Caco-2 (cell line): ENCODE results near the gene CDK17. TPM values are rescaled to one million over a fixed set of nuclear protein-coding genes. Genes with fewer than 3 reads are reported as not detected.
"Not testable (repeated sequence)": the region's sequence is repeated elsewhere in the genome, so short reads cannot be mapped to it uniquely, and the experiment has no call there.

ENCODE experiments used
- BruUV-seq: library from RNA; stranded (reverse); fragments of 400-500 nt; replicated peaks from 2 replicates; lab custom pipeline; 2021; lab: Mats Ljungman, UMichigan
- CTCF ChIA-PET: fragments of 300-600 bp; sonication (Branson Sonifier 250); formaldehyde crosslinking; loops from one replicate; lab custom pipeline; 2022; ENCODE audit warnings: antibody characterized with exemption; lab: Charles Lee
- POLR2A ChIA-PET: fragments of 300-600 bp; sonication (Branson Sonifier 250); formaldehyde crosslinking; loops from one replicate; lab custom pipeline; 2022; ENCODE audit warnings: antibody characterized with exemption; lab: Charles Lee
- DNase-seq, 2 experiments: peaks; one replicate each; pipeline versions ENCODE4 v3.0.0 to v3.0.0-alpha.2; 2020 to 2022
- H3K27me3 ChIP-seq: replicated peaks from 2 replicates; pipeline ENCODE4 v1.6.0; 2011; ENCODE audit warnings: low read length; ENCODE audit not compliant: control insufficient read depth, insufficient read depth
- H3K36me3 ChIP-seq: 2 replicates; pipeline ENCODE4 v1.5.1; 2011; ENCODE audit warnings: low read length; ENCODE audit not compliant: control insufficient read depth, insufficient read depth
- H3K4me1 ChIP-seq: fragments of 250-450 bp; sonication (Bioruptor Pico); 2 replicates; pipeline ENCODE4 v1.5.1; 2020; ENCODE audit warnings: mild to moderate bottlenecking
- H3K4me3 ChIP-seq: 2 replicates; pipeline ENCODE4 v1.5.1; 2011; ENCODE audit warnings: low read depth, mild to moderate bottlenecking, control low read depth, low read length
- H3K9me3 ChIP-seq: fragments of 250-450 bp; sonication (Bioruptor Pico); 2 replicates; pipeline ENCODE4 v1.5.1; 2020; ENCODE audit warnings: mild to moderate bottlenecking, moderate library complexity
- H3K27ac Mint-ChIP-seq: one replicate; pipeline ENCODE4 v1.8.0; 2022; ENCODE audit warnings: mixed read lengths; ENCODE audit not compliant: unreplicated experiment
- H3K27me3 Mint-ChIP-seq: one replicate; pipeline ENCODE4 v1.8.0; 2022; ENCODE audit warnings: mixed read lengths; ENCODE audit not compliant: insufficient read depth, unreplicated experiment
- H3K36me3 Mint-ChIP-seq: one replicate; pipeline ENCODE4 v1.8.0; 2022; ENCODE audit warnings: mild to moderate bottlenecking, mixed read lengths; ENCODE audit not compliant: insufficient read depth, unreplicated experiment
- H3K4me1 Mint-ChIP-seq: one replicate; pipeline ENCODE4 v1.8.0; 2022; ENCODE audit warnings: low read depth, mixed read lengths; ENCODE audit not compliant: unreplicated experiment
- H3K4me3 Mint-ChIP-seq: one replicate; pipeline ENCODE4 v1.8.0; 2022; ENCODE audit warnings: mild to moderate bottlenecking, moderate library complexity, mixed read lengths; ENCODE audit not compliant: unreplicated experiment
- H3K9me3 Mint-ChIP-seq: one replicate; pipeline ENCODE4 v1.8.0; 2022; ENCODE audit warnings: mixed read lengths; ENCODE audit not compliant: unreplicated experiment
- intact Hi-C: fragments of 100-400 bp; cut with micrococcal nuclease; formaldehyde crosslinking; loops from one replicate; pipeline ENCODE4 v1.10.0; 2022; ENCODE audit not compliant: unreplicated experiment
- total RNA-seq: library from RNA; stranded (reverse); gene quantifications from 2 replicates; pipeline ENCODE4 v1.2.3, GENCODE V29; 2022
- TF ChIP-seq, protein P1 (sequence below), 2 experiments: fragments of 200-600 bp in 1 of 2; IDR thresholded peaks; 1 replicate in 1 of 2; 2 replicates in 1 of 2; pipeline versions ENCODE4 v1.5.1 to v1.8.0; 2011 to 2022; ENCODE audit warnings: antibody characterized with exemption in 1 of 2, control low read depth in 1 of 2, inconsistent platforms in 1 of 2, low read depth in 1 of 2, low read length in 1 of 2, mild to moderate bottlenecking in 1 of 2, moderate library complexity in 1 of 2; ENCODE audit not compliant: insufficient read depth in 1 of 2, severe bottlenecking in 1 of 2, unreplicated experiment in 1 of 2

CDK17 gene
- total RNA-seq, 1 experiment from 2014 or later = 11.7 TPM

DNA sequence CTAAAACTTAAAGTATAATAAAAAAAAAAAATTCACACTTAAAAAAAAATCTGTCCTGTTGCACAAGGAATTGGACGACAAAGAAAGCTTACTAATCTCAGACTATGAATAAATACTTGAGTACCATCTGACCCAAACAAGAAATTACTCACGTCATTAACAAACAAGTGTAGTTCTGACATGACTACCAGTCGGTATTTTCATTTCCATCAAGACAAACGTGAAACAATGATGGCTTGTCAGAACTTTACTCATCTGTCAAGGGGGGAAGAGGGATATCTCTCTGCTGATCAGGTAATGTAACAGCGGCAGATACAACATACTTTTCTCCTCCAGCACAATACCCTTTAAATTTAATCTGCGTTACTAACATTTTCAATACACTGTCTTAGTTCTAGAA lies 78.3 kb downstream of the CDK17 start:
- no peaks in the 10 kb centered on the region for H3K36me3 ChIP-seq
- no peak for DNase-seq
- Mint-ChIP-seq H3K4me1 (no peaks in the 10 kb centered on the region), H3K36me3 (no peaks in the 10 kb centered on the region), H3K9me3 (no peaks in the 10 kb centered on the region), H3K27ac (no peak overlapping the region), H3K4me3 (no peak overlapping the region), H3K27me3 (no peaks in the 10 kb centered on the region)
- no peak overlapping the region for H3K4me3 ChIP-seq
- POLR2A ChIA-PET = no interaction called here
- H3K4me1 ChIP-seq = no peaks in the 10 kb centered on the region
- intact Hi-C loops = no loop called here
- H3K9me3 ChIP-seq = no peaks in the 10 kb centered on the region
- BruUV-seq = no TSS peak
- TF ChIP-seq, protein P1, sequence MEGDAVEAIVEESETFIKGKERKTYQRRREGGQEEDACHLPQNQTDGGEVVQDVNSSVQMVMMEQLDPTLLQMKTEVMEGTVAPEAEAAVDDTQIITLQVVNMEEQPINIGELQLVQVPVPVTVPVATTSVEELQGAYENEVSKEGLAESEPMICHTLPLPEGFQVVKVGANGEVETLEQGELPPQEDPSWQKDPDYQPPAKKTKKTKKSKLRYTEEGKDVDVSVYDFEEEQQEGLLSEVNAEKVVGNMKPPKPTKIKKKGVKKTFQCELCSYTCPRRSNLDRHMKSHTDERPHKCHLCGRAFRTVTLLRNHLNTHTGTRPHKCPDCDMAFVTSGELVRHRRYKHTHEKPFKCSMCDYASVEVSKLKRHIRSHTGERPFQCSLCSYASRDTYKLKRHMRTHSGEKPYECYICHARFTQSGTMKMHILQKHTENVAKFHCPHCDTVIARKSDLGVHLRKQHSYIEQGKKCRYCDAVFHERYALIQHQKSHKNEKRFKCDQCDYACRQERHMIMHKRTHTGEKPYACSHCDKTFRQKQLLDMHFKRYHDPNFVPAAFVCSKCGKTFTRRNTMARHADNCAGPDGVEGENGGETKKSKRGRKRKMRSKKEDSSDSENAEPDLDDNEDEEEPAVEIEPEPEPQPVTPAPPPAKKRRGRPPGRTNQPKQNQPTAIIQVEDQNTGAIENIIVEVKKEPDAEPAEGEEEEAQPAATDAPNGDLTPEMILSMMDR (IDR thresholded peaks at IDR 0.05; ENCODE audit: insufficient read depth in 1 of 2, low read depth in 1 of 2, low read length in 1 of 2, severe bottlenecking in 1 of 2, unreplicated experiment in 1 of 2) = no peak
- CTCF ChIA-PET = no interaction called here
- no peaks in the 10 kb centered on the region for H3K27me3 ChIP-seq

DNA sequence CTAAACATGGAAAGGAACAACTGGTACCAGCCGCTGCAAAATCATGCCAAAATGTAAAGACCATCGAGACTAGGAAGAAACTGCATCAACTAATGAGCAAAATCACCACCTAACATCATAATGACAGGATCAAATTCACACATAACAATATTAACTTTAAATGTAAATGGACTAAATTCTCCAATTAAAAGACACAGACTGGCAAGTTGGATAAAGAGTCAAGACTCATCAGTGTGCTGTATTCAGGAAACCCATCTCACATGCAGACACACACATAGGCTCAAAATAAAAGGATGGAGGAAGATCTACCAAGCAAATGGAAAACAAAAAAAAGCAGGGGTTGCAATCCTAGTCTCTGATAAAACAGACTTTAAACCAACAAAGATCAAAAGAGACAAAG lies 82.4 kb downstream of the CDK17 start:
- DNase-seq, H3K4me1 ChIP-seq, H3K27me3 ChIP-seq: not testable (repeated sequence)

DNA sequence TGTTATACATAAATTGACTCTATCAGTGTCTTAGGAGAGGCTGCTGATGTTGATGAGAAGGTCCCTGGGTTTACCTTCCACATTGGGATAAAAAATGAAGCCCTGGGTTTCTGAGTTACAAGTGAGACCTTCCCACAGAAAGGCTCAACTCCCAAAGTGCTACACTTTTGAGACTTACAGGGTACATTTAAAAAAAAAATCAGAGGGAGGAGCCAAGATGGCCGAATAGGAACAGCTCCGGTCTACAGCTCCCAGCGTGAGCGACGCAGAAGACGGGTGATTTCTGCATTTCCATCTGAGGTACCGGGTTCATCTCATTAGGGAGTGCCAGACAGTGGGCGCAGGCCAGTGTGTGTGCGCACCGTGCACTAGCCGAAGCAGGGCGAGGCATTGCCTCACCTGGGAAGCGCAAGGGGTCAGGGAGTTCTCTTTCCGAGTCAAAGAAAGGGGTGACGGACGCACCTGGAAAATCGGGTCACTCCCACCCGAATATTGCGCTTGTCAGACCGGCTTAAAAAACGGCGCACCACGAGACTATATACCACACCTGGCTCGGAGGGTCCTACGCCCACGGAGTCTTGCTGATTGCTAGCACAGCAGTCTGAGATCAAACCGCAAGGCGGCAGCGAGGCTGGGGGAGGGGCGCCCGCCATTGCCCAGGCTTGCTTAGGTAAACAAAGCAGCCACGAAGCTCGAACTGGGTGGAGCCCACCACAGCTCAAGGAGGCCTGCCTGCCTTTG lies 84.3 kb downstream of the CDK17 start:
- H3K4me3 ChIP-seq = peak overlapping the region; percentile 37
- Mint-ChIP-seq H3K27ac (peak overlapping the region; percentile 92), H3K4me3 (peak overlapping the region; percentile 86)
- H3K27me3 Mint-ChIP-seq, H3K9me3 Mint-ChIP-seq, CTCF ChIA-PET, H3K9me3 ChIP-seq, H3K36me3 ChIP-seq, H3K4me1 ChIP-seq, H3K36me3 Mint-ChIP-seq, intact Hi-C loops, H3K27me3 ChIP-seq, H3K4me1 Mint-ChIP-seq: not testable (repeated sequence)
- POLR2A ChIA-PET = interaction anchor here (0.7 kb wide), 1 partner anchor 101 kb away, joined by 3 read pairs; no protein-coding TSS in a partner anchor
- DNase-seq = peak; percentile 46 to 52
- TSS peak; percentile 78 for BruUV-seq

More for the DNA sequence above, 82.4 kb downstream of the CDK17 start:
- H3K9me3 ChIP-seq, BruUV-seq, H3K27me3 Mint-ChIP-seq, H3K36me3 ChIP-seq, H3K36me3 Mint-ChIP-seq, H3K4me3 Mint-ChIP-seq, CTCF ChIA-PET, H3K9me3 Mint-ChIP-seq, POLR2A ChIA-PET, H3K4me1 Mint-ChIP-seq, H3K4me3 ChIP-seq, intact Hi-C loops, H3K27ac Mint-ChIP-seq: not testable (repeated sequence)

DNA sequence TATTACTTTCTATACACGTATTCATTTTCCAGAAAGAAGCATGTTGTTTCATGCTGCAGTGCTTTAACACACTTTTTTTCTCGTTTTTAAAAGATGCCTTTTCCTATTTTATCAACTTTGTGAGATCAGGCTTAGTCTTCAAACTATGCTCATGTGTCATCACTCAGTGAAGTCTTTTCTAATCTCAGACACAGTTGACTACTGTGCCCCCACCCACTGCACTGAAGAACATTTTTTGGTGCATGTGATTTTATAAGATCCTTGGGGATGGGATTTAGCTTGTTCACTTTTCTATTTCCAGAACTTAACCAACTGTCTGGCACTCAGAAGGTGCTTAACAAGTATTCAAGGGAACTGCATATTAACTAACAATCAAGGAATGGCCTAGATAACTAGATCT lies 85.5 kb downstream of the CDK17 start:
- Histone ChIP-seq H3K4me3 (no peak overlapping the region), H3K9me3 (no peaks in the 10 kb centered on the region), H3K4me1 (no peaks in the 10 kb centered on the region), H3K27me3 (no peaks in the 10 kb centered on the region), H3K36me3 (no peaks in the 10 kb centered on the region)
- Mint-ChIP-seq H3K27me3 (no peaks in the 10 kb centered on the region), H3K9me3 (no peaks in the 10 kb centered on the region), H3K36me3 (peaks cover 7% of the 10 kb centered on the region), H3K4me1 (no peaks in the 10 kb centered on the region), H3K27ac (no peak overlapping the region), H3K4me3 (no peak overlapping the region)
- DNase-seq = no peak
- ChIA-PET POLR2A (no interaction called here), CTCF (no interaction called here)
- TF ChIP-seq, protein P1 (IDR thresholded peaks at IDR 0.05; ENCODE audit: insufficient read depth in 1 of 2, low read depth in 1 of 2, low read length in 1 of 2, severe bottlenecking in 1 of 2, unreplicated experiment in 1 of 2) = no peak
- intact Hi-C loops = no loop called here
- no TSS peak for BruUV-seq
